Astrocyte of the cerebellum (primary cell): ENCODE results near the gene DSCAM.

Source experiments
- DNase-seq: peaks from one replicate; pipeline ENCODE4 v3.0.0-alpha.2; 2011; ENCODE audit warnings: low read depth
- H3K4me3 ChIP-seq: 2 replicates; pipeline ENCODE4 v1.5.1; 2011; ENCODE audit warnings: mild to moderate bottlenecking, low read depth, low read length, moderate library complexity
- CTCF ChIP-seq: IDR thresholded peaks from 2 replicates; pipeline ENCODE4 v1.5.1; 2012; ENCODE audit warnings: low read length, low read depth, moderate library complexity, mild to moderate bottlenecking; ENCODE audit errors: missing control alignments
- in situ Hi-C: cut with HindIII; loops from 2 replicates; pipeline ENCODE4 v1.10.0; 2017; ENCODE audit warnings: low sequenced_read_pairs

DSCAM gene

GRCh38 chr21:40531431-40532110 lies 315.4 kb downstream of the DSCAM start:
- no peak overlapping the region for H3K4me3 ChIP-seq
- DNase-seq, result no peak
- TF ChIP-seq CTCF, result no peak
- in situ Hi-C loops, result no loop called here

- H3K4me3 ChIP-seq, result no peak overlapping the region
- peak; percentile 3 for DNase-seq
- TF ChIP-seq CTCF, result no peak
- in situ Hi-C loops, result no loop called here
Measured at GRCh38 chr21:40531016-40531415, 315.9 kb downstream of the DSCAM start.

GRCh38 chr21:40517646-40518045 lies 329.3 kb downstream of the DSCAM start:
- no peak for DNase-seq
- H3K4me3 ChIP-seq, result no peak overlapping the region
- in situ Hi-C loops, result no loop called here
- TF ChIP-seq CTCF, result no peak

- no peak overlapping the region for H3K4me3 ChIP-seq
- in situ Hi-C loops, result no loop called here
- TF ChIP-seq CTCF, result no peak
- DNase-seq, result no peak
Measured at GRCh38 chr21:40516335-40516734, 330.6 kb downstream of the DSCAM start.

- in situ Hi-C loops, result no loop called here
- peak; percentile 57 for TF ChIP-seq CTCF
- no peak overlapping the region for H3K4me3 ChIP-seq
- no peak for DNase-seq
Measured at GRCh38 chr21:40512590-40512989, 334.4 kb downstream of the DSCAM start.

GRCh38 chr21:40507978-40508377 lies 339.0 kb downstream of the DSCAM start:
- TF ChIP-seq CTCF, result no peak
- in situ Hi-C loops, result no loop called here
- no peak overlapping the region for H3K4me3 ChIP-seq
- DNase-seq, result peak; percentile 47
